CD14-positive monocyte (primary cell): ENCODE results near the gene EXOC6B. TPM values are rescaled to one million over a fixed set of nuclear protein-coding genes. Genes with fewer than 3 reads are reported as not detected.

Experiments
- DNase-seq, 3 donors: peaks; one replicate each; pipeline ENCODE4 v3.0.0-alpha.2; 2011 to 2022
- H2AFZ ChIP-seq: 2 replicates; pipeline ENCODE4 v1.6.0; 2012; ENCODE audit warnings: mild to moderate bottlenecking, low read depth, low read length, inconsistent platforms; ENCODE audit not compliant: insufficient read depth, poor library complexity, severe bottlenecking
- H3K27ac ChIP-seq, 2 donors: 1 replicate in 1 of 2; 2 replicates in 1 of 2; pipeline ENCODE4 v1.5.1; 2012 to 2013; ENCODE audit warnings: low read length in 2 of 2, control low read depth in 1 of 2, inconsistent platforms in 1 of 2, low read depth in 1 of 2, mild to moderate bottlenecking in 1 of 2
- H3K27me3 ChIP-seq, 2 donors: one replicate each; pipeline versions ENCODE4 v1.6.0 to v1.6.1; 2011 to 2013; ENCODE audit warnings: low read length in 2 of 2; ENCODE audit not compliant: control insufficient read depth in 2 of 2, insufficient read depth in 2 of 2
- H3K36me3 ChIP-seq, 2 donors: replicated peaks in 1 of 2; 1 replicate in 1 of 2; 2 replicates in 1 of 2; pipeline versions ENCODE4 v1.5.1 to v1.6.1; 2012 to 2013; ENCODE audit warnings: low read length in 2 of 2, control low read depth in 1 of 2, inconsistent platforms in 1 of 2, mild to moderate bottlenecking in 1 of 2; ENCODE audit not compliant: insufficient read depth in 2 of 2, control insufficient read depth in 1 of 2
- H3K4me1 ChIP-seq, 2 donors: 1 replicate in 1 of 2; 2 replicates in 1 of 2; pipeline versions ENCODE4 v1.5.1 to v1.6.1; 2012 to 2013; ENCODE audit warnings: low read length in 2 of 2, control low read depth in 1 of 2, inconsistent platforms in 1 of 2, mild to moderate bottlenecking in 1 of 2, moderate library complexity in 1 of 2; ENCODE audit not compliant: insufficient read depth in 2 of 2, control insufficient read depth in 1 of 2
- H3K4me2 ChIP-seq: replicated peaks from 2 replicates; pipeline ENCODE3; 2012; ENCODE audit warnings: low read length, moderate library complexity, mild to moderate bottlenecking; ENCODE audit not compliant: poor library complexity, severe bottlenecking; ENCODE audit errors: extremely low read depth
- H3K4me3 ChIP-seq, 3 experiments: fragments of 200-600 bp in 1 of 3; sonication (generic) in 1 of 3; replicated peaks in 1 of 3; 1 replicate in 2 of 3; 2 replicates in 1 of 3; pipeline ENCODE4 v1.5.1; 2011 to 2013; ENCODE audit warnings: low read length in 3 of 3, mild to moderate bottlenecking in 3 of 3, control low read depth in 2 of 3, low read depth in 2 of 3, inconsistent platforms in 1 of 3, moderate library complexity in 1 of 3
- H3K79me2 ChIP-seq: 2 replicates; pipeline ENCODE4 v1.6.0; 2012; ENCODE audit warnings: mild to moderate bottlenecking, control low read depth, inconsistent platforms, low read length, moderate library complexity; ENCODE audit not compliant: insufficient read depth
- H3K9ac ChIP-seq: 2 replicates; pipeline ENCODE4 v1.6.0; 2017; ENCODE audit warnings: low read length, mild to moderate bottlenecking; ENCODE audit not compliant: insufficient read depth, poor library complexity, severe bottlenecking
- H3K9me3 ChIP-seq, 2 donors: replicated peaks in 1 of 2; 1 replicate in 1 of 2; 2 replicates in 1 of 2; pipeline versions ENCODE4 v1.5.1 to v1.6.1; 2012 to 2013; ENCODE audit warnings: low read length in 2 of 2, control low read depth in 1 of 2; ENCODE audit not compliant: control insufficient read depth in 1 of 2, insufficient read depth in 1 of 2
- H4K20me1 ChIP-seq: 2 replicates; pipeline ENCODE4 v1.6.0; 2012; ENCODE audit warnings: mild to moderate bottlenecking, low read length, control low read depth, moderate library complexity; ENCODE audit not compliant: insufficient read depth
- H3K27ac Mint-ChIP-seq, 7 donors: one replicate each; pipeline ENCODE4 v1.8.0; 2020; ENCODE audit warnings: mild to moderate bottlenecking in 7 of 7, mixed read lengths in 7 of 7, moderate library complexity in 6 of 7, inconsistent platforms in 2 of 7
- H3K27me3 Mint-ChIP-seq, 3 donors: one replicate each; pipeline ENCODE4 v1.8.0; 2021 to 2022; ENCODE audit warnings: low read depth in 3 of 3, mild to moderate bottlenecking in 3 of 3, mixed read lengths in 3 of 3, moderate library complexity in 3 of 3, inconsistent platforms in 1 of 3
- H3K36me3 Mint-ChIP-seq, 2 donors: one replicate each; pipeline ENCODE4 v1.8.0; 2020; ENCODE audit warnings: mixed read lengths in 2 of 2, inconsistent platforms in 1 of 2, mild to moderate bottlenecking in 1 of 2
- H3K4me1 Mint-ChIP-seq: one replicate; pipeline ENCODE4 v1.8.0; 2020; ENCODE audit warnings: mild to moderate bottlenecking, mixed read lengths
- H3K4me3 Mint-ChIP-seq, 2 donors: one replicate each; pipeline ENCODE4 v1.8.0; 2020; ENCODE audit warnings: mild to moderate bottlenecking in 2 of 2, mixed read lengths in 2 of 2, moderate library complexity in 1 of 2
- H3K9me3 Mint-ChIP-seq, 7 donors: one replicate each; pipeline ENCODE4 v1.8.0; 2020 to 2022; ENCODE audit warnings: mixed read lengths in 7 of 7, mild to moderate bottlenecking in 6 of 7, moderate library complexity in 6 of 7, inconsistent platforms in 2 of 7
- CTCF ChIP-seq: fragments of 200-600 bp; IDR thresholded peaks from one replicate; pipeline ENCODE4 v1.8.0; 2022; ENCODE audit warnings: antibody characterized with exemption, mild to moderate bottlenecking
- WGBS: methylation state at CpG from one replicate; pipeline ENCODE4 v1.1.5; 2013; ENCODE audit warnings: missing lambda C conversion rate; ENCODE audit not compliant: insufficient coverage; 5-methylcytosine and 5-hydroxymethylcytosine counted together
- intact Hi-C, 2 donors: fragments of 100-400 bp; cut with micrococcal nuclease; formaldehyde crosslinking; loops; one replicate each; pipeline versions ENCODE4 v1.15.0 to v1.15.1; 2023
- polyA plus RNA-seq, 3 donors: library from polyadenylated mRNA; depleted of rRNA in 1 of 3; unstranded in 2 of 3; stranded (reverse) in 1 of 3; fragments of 300-500 nt in 2 of 3; fragments of >200 nt in 1 of 3; fragmentation: Illumina TruSeq in 2 of 3; gene quantifications; 1 replicate in 2 of 3; 2 replicates in 1 of 3; pipeline ENCODE4 v1.2.3, GENCODE V29; 2012 to 2021

The EXOC6B gene
- polyA plus RNA-seq, 3 donors: 1.8 to 2.8 (median 2.1) TPM

GRCh38 chr2:72863046-72863445 is 37.2 kb upstream of the EXOC6B start:
- no peaks in the 10 kb centered on the region for H3K9me3 ChIP-seq
- no peak for TF ChIP-seq CTCF
- peaks cover 0 to 3% (median 0%) of the 10 kb centered on the region in 7 donors for H3K9me3 Mint-ChIP-seq
- H3K4me3 Mint-ChIP-seq: no peak overlapping the region
- no peak for DNase-seq
- no peak overlapping the region for H3K9ac ChIP-seq
- H3K79me2 ChIP-seq: no peaks in the 10 kb centered on the region
- H3K27me3 Mint-ChIP-seq: peaks cover 25 to 40% (median 26%) of the 10 kb centered on the region in 3 donors
- H3K36me3 ChIP-seq: no peaks in the 10 kb centered on the region
- H3K4me1 Mint-ChIP-seq: peaks cover 15% of the 10 kb centered on the region
- H3K27ac Mint-ChIP-seq: no peak overlapping the region
- intact Hi-C loops: loop anchor here (2.0 to 5.0 kb wide), 2 partner anchors 91 to 92 kb away; no protein-coding TSS in a partner anchor
- no peak overlapping the region for H3K27ac ChIP-seq
- peaks cover 8 to 28% of the 10 kb centered on the region in 2 donors for H3K27me3 ChIP-seq
- WGBS: 55% methylated on average over 7 of the region's 13 CpGs
- H4K20me1 ChIP-seq: no peaks in the 10 kb centered on the region
- H2AFZ ChIP-seq: no peak overlapping the region
- H3K4me3 ChIP-seq: no peak overlapping the region
- H3K4me1 ChIP-seq: peaks cover 6 to 9% of the 10 kb centered on the region in 2 donors
- H3K36me3 Mint-ChIP-seq: no peaks in the 10 kb centered on the region
- H3K4me2 ChIP-seq: no peak overlapping the region

- 4% methylated on average over 31 of the region's 33 CpGs for WGBS
- H3K9ac ChIP-seq: no peak overlapping the region
- no peak overlapping the region for H3K27ac ChIP-seq
- intact Hi-C loops: loop anchor here (2.0 to 5.0 kb wide), 2 partner anchors 90 to 92 kb away; no protein-coding TSS in a partner anchor
- Mint-ChIP-seq H3K27me3 (peaks cover 22 to 37% (median 26%) of the 10 kb centered on the region in 3 donors), H3K9me3 (peaks cover 0 to 3% (median 0%) of the 10 kb centered on the region in 7 donors), H3K27ac (peak overlapping the region in 1 of 7 donors; percentile 4), H3K4me1 (peaks cover 15% of the 10 kb centered on the region), H3K36me3 (no peaks in the 10 kb centered on the region), H3K4me3 (peak overlapping the region in 1 of 2 donors; percentile 77)
- peaks cover 8 to 31% of the 10 kb centered on the region in 2 donors for H3K27me3 ChIP-seq
- peak overlapping the region; percentile 39 for H3K4me2 ChIP-seq
- no peaks in the 10 kb centered on the region for H3K9me3 ChIP-seq
- no peaks in the 10 kb centered on the region for H3K36me3 ChIP-seq
- peaks cover 6 to 9% of the 10 kb centered on the region in 2 donors for H3K4me1 ChIP-seq
- peak overlapping the region; percentile 54 for H2AFZ ChIP-seq
- H4K20me1 ChIP-seq: no peaks in the 10 kb centered on the region
- H3K79me2 ChIP-seq: no peaks in the 10 kb centered on the region
- DNase-seq: peak; percentile 69 to 79 (median 74)
- no peak overlapping the region for H3K4me3 ChIP-seq
- peak; percentile 92 for TF ChIP-seq CTCF
Observed at GRCh38 chr2:72862239-72862988, 36.6 kb upstream of the EXOC6B start.
